Hippocampal formation (tissue), 2 donors: ENCODE results near the gene ATP11A.
"Not testable (repeated sequence)": the region's sequence is repeated elsewhere in the genome, so short reads cannot be mapped to it uniquely, and the experiment has no call there.

Source experiments
- DNase-seq, 2 donors: peaks; one replicate each; lab custom pipeline; 2025; lab: John Stamatoyannopoulos, UW

ATP11A gene

DNA sequence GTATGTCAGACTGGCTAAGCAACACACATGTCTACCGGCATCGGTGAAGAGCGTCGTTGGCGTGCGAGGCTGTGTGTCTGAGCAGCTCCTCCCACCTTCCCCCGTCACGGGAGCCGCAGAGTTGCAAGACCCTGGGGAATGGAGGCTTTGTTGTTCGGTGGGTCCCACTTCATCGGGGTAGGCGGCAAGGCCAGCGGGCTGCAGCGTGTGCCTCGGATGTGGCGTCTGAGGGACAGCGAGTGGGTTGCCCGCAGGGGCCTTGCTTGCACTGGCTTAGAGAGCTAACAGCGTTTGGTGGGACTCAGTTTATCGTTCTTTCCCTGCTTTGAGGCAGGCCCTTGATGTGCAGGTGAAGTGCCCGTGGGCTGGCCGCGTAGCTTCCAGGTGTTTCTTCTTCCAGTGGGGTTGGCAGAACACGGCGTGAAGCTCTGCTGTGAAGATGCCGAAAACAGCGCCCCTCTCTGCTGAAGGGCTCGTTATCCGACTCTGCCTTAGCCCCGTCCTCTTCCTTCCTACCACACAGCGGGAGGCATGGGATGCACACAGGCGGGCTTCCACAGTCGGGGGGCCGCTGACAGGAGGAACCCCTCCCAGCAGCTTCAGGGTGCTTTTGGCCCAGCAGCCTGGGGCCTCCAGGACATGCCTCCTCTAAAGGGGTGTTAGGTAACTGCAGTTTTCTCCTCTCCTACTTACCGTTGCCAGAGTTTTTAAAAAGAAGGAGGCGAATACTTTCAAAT, 85.2 kb downstream of the ATP11A start:
- DNase-seq = no peak

DNA sequence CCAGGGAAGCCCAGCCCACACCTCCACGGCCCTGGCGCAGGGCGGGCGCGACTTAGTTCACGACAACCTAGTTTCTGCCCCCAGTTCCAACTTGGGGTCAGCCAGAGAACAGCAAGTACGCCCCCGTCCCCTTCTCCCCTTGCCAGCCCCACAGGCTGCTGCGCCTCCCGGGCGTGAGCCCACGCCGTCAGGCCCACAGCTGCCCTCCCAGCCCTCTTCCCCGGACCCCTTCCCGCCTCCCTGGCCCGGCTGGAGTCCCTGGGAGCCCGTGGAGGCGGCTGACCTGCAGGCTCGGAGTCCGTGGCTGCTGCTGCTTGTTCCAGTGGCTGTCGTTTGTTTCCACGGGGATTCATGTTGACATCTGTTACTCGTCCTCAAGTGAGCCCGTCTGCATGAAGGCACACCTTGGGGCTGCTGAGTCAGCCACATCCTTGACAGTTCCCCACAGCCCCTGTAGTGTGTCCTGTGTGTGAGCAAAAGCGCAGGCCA, 86.0 kb downstream of the ATP11A start:
- DNase-seq = no peak

DNA sequence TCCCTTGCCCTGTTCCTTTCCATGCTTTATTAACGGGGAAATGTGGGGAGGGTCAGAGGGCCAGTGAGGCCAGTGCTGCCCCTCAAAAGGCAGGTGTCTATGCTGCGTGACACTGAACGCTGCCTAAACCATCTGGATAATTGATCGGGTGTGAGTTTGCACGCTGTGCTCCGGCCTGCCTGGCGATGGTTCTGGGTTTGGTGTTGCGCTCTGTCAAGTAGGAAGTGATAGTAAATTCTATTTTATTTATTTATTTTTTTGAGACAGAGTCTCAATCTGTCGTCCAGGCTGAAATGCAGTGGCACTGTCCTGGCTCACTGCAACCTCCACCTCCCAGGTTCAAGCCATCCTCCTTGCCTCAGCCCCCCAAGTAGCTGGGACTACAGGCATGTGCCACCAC, 86.5 kb downstream of the ATP11A start:
- no peak for DNase-seq

DNA sequence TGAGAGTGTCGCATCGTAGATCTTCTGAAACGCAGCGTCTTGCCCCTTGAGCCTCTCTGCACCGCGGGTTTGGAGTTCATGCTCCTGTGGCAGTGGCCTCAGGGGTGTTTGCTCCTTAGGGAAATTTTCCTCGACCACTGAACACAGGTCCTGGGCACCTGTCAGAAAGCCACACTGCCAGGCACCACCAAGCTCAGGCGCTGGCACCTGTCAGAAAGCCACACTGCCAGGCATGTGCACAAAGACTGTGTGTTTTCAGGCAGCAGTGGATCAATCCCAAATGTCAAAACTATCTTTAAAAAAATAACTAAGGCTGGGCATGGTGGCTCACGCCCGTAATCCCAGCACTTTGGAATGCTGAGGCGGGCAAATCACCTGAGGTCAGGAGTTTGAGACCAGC, 87.1 kb downstream of the ATP11A start:
- no peak for DNase-seq

DNA sequence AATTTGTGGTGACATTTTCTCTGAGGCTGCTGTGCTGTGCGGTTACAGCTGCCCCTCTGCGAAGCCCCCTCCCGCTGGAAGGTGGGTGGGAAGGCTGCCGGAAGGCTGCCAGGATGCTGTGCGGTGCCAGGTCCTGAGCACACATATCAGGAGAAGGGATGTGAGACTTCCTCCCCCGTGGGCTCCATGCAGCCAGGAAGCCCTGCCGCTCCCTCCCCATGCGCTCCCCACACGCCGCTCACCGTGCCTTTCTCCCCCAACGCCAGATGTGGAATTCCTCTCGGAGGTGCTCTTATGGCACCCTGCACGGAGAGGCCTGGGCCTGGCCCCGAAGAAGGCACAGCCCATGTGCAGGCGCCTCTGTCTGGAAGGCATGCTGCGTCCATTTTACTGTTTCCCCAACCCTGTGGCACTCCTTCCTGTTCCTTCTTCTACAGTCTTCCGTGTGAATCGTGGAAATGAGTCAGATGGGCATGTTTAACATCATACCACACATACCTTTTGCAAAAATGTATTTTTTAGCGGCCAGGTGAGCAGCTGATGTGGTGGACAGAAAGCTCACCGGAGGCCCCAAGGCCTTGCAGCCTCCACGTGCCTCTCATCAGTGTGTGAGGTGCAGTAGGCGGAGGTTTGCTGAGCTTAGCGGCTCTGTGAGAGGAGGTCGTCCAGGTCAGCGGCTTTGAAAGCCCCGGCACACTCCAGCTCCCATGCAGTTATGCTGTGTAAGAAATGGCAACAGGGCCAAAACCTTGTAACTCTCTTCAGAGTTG, 88.0 kb downstream of the ATP11A start:
- no peak for DNase-seq

DNA sequence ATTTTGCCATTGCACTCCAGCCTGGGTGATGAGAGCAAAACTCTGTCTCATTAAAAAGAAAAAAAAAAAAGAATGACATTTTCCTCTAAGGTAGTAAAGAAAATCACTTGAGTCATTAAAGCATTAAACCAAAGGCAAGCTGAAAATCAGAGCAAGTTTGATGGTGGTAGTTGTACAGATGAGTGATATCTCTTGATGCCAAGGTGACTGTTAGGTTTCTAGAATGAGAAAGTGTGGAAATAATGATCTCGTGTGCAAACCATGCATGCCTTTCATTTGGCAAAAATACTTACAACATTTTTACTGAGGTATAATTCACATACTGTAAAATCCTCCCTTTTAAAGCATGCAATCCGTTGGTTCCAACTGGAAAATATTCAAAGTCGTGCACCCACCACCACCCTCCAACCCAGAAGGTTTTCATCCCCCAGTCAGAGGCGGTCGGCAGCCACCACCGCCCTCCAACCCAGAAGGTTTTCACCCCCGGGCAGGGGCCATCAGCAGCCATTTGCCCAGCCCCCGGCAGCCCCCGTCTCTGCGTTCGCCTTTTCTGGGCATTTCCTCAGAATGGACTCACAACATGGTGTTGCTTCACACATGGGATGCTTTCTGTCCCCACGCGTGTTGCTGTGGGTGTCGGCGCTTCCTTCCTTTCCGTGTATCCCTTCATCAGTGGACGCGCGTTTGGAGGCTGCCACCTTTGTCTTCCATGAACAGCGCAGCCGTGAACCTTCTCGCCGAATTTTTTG, 90.2 kb downstream of the ATP11A start:
- DNase-seq = no peak

DNA sequence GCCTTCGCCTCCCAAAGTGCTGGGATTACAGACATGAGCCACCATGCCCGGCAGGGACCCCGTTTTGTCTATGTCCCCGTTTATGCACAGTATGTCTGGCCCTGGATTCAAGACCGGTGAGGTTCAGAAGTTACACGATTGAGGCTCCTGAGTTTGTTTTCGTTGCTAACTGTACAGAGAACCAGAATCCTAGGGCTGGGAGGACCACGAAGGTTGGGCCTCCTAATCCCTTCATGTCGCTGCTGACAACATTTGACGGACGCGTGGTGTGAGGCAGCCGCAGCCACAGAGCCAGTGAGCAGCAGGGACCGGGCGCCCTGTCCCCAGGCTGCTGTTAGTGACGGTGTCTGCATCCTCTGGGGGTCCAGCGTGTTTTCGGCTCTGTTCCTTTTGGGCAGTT, 91.4 kb downstream of the ATP11A start:
- no peak for DNase-seq

DNA sequence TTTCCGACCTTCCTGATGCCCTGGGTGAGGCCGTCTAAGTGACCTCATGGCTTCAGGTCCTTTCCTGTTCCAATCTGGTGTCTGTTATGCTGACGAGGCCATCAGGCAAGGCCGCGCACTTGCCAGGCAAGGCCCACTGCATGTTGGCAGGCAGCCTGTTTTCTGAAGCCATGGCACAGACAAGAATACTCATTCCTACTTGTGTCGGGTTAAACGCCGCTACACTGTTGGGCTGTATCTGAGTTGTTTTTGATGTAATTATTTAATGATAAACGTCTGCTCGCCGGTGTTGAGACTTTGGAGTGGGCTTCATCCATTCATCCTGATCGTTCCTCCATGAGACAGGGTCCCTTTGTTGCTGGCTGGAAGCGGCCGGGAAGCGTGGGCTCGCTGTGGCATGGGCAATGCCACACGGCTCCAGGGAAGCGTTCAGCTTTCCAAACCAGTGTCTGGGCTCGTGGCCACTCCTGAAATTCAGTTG, 92.1 kb downstream of the ATP11A start:
- peak in 1 of 2 donors; percentile 65 for DNase-seq

DNA sequence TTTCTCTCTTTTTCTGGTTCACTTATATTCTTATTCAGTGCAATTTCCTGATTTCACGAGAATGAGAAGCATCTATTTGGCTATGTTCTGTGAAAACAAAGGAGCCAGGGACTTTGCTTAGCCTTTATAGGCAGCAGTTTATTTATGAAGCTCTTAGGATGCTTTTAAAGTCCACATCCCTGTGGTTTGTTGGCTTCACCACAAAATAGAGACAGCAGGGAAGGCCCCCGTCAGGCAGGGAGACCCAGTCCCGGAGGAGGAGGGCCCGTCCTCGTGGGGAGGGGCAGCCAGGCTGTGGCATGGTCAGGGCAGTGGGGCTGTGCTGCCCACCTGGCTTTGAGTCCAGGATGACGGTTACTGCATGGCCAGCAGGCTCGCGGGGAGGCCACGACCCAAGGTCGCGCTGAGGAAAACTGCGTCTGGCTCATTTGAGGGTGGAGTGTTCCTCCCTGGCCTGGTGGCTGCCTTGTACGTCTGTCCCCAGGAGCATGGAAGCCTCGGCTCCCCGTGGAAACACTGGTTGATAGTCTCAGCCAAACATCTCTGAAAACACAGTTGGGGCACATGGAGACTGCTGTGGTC, 92.7 kb downstream of the ATP11A start:
- no peak for DNase-seq

DNA sequence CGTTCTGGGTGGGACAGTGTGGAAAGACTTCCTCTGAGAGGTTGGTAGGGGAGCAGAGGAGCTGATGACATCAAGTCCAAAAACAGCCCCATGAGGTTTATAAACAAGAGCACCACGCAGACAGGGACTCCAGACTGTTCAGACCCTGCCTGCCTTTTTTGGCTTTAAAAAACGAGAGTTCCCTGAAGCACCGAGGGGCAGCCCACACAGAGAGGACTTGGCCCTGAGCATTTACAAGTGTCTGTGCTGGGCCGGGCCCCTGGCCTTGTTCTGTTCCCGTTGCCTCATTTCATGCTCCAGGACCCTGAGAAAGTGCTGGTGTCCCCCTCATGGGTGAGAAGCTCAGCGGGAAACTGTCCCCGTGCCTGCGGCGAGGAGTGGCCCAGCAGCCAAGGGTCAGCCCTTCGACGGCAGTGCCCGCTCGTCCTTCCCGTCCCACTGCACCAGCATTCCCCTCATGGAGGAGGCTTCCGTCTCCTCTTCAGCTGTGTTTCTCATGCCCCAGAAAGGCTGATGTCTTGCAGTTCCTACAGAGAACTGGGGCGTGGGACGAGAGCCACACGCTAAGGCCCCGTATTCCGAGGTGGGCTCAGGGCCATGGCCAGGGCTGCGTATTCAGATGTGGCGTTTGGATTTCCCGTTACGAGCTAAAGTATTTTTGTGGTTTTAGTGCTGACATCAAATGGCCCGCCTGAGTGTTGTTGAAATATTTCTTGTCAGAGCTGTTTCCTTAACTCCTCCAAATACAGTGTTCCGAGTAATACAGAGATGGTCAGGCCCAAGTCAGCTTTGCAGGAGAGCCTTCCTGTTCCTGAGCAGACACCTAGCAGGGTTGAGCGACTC, 93.5 kb downstream of the ATP11A start:
- no peak for DNase-seq

DNA sequence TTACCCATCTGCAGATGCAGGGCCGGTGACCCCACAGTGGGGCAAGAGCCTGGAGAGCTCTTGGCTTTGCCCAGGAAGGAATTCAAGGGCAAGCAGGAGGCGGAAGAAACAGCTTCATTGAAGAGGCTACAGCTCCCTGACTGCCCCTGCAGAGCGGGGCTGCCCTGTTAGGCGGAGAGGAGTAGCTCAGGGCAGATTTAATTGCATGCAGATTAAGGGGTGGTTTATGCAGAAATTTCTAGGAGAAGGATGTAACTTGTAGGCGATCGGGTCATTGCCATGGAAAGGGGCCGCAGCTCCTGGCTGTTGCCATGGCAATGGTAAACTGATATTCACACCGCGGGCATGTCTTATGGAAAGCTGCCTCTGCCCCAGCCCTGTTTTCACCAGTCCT, 94.1 kb downstream of the ATP11A start:
- DNase-seq = no peak

DNA sequence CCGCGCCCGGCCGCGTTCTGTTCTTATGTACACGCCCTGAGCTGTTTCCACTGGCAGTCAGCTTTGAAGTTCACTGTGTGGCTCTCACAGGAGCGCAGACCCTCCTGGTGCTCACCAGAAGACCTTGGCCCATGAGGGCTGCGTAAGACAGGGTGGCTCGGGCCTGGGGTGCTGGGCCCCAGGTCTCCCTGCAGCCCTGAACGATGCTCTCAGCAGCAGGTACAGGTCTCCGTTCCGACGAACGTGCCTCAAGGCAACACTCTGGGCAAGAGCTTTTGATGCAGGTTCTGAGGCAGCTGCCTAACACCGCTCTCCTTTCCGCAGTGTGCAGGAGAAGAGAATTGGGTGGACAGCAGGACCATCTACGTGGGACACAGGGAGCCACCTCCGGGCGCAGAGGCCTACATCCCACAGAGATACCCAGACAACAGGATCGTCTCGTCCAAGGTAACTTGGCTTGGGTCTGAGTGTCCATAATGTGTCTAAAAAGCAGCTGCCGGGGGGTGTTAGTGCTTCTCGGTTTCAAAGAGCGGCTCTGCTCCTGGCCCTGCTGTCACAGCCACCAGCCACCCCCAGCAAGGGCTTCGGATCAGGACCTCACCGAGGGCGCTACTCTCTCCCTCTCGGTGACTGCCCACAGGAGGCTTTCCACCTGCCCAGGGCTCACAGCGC, 95.1 kb downstream of the ATP11A start:
- DNase-seq = no peak

DNA sequence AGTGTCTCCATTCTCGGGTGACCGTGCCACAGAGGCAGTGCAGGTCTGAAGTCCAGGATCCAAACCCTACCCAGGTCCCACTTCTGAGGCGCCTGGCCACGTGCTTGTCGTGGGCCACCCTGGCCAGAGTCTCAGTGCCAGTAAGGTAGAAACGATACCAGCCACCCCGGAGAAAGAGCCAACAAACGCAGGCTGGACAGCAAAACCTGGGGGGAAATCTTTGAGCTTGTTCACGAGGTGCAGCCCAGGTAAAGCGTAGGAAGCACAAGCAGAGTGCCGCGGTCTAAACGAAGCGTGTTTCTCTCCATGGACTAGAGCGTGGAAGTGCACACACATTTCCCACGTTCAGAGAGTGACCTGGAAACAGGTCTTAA, 95.6 kb downstream of the ATP11A start:
- DNase-seq = no peak

DNA sequence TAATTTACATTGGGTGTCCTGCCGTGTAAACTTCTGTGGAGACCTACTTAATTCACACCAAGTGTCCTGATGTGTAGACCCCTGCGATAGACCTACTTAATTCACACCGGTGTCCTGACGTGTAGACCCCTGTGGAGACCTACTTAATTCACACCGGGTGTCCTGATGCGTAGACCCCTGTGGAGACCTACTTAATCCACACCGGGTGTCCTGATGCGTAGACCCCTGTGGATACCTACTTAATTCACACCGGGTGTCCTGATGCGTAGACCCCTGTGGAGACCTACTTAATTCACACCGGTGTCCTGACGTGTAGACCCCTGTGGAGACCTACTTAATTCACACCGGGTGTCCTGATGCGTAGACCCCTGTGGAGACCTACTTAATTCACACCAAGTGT, 97.0 kb downstream of the ATP11A start:
- DNase-seq = not testable (repeated sequence)

DNA sequence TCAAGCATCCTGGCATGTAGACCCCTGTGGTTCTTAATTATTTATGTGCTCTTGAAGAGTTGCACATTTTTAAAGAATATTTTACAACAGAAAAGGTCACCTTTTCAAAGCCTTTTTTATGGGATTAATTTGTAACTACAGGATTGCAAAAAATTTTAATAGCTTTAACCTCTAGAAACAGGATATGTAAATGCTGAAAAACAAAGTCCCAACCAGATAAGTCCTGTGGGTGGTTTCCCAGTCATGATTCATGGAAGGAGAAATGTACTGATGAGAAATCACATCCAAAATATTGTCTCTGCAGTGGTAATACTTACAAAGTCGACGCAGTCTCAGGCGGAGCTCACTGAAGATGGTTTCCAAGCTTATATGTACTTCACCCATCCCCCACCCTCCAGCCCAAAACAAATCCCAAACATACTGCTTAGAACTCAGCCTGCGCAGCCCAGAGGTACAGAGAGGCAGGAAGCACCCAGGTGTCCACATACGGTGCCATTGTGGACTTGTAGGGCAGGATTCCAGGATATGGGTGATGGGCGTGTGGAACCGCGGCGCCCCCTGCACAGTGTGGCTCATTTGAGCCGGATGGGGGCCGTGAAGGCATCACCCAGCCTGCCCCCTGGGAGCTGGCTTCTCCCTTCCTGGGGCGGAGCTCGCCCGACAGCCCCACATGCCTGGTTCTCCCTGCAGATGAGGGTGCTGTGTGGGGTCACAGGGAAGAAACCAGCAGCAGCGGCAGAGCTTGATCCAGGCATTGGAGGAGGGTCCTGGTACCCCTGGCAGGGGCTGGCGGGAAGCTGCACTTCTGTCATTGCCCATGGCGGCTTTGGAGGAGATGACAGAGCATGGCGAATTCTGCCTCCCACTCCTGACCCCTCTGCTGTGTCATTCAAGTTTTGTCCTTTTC, 101.2 kb downstream of the ATP11A start:
- no peak for DNase-seq

DNA sequence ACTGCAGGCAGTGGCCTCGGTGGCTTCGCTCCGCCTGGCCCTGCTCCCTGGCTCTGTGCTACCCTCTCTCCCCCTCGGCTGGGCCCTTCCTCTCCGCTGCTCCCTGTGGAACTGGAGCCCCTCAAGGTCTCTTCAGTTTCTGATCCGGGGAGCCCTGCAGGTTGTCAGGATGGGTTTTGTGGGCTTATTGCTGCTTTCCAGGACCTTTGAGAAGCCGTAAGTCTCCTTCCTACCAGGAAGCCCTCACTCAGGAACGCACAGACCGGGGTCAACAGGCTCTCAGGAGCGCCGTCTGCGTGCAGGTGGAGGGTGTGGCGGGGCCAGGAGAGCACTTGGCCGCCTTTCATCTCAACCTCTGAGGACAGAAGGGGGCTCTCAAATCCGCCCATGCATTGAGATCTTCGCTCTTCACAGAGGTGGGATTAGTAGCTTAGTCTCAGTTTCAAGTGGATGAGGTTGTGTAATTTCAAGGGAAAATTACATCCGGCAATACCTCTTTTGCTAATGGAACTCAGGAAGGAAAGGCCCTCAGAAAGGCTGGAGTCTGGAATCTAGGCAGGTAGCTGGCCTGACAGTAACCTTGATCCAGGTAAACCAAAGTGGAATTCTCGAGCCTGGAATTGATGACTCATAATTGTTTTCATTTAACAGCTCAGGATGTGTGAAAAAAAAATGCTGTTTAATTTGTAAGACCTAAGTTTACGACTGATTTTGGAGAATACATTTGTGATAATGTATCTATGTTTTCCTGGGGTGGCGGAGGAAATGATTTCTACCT, 102.0 kb downstream of the ATP11A start:
- DNase-seq = no peak

DNA sequence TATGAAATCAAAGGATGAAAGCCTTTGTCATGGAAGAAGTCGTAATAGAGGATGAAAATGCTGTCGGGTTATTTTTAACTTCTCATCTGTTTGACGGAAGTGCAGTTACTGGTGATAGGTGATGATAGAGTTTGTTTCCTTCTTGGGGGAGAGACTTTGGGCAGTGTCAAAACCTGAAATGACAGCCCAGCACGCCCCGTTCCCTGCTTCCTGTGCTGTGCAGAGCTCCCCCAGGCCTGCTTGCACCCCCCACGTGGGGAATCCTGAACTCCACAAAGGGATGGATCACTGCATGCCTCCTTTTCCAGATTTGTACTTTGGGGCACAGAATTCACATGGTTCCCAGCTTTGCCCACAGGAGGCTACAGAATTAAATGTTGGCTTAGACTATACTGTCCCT, 102.7 kb downstream of the ATP11A start:
- no peak for DNase-seq

DNA sequence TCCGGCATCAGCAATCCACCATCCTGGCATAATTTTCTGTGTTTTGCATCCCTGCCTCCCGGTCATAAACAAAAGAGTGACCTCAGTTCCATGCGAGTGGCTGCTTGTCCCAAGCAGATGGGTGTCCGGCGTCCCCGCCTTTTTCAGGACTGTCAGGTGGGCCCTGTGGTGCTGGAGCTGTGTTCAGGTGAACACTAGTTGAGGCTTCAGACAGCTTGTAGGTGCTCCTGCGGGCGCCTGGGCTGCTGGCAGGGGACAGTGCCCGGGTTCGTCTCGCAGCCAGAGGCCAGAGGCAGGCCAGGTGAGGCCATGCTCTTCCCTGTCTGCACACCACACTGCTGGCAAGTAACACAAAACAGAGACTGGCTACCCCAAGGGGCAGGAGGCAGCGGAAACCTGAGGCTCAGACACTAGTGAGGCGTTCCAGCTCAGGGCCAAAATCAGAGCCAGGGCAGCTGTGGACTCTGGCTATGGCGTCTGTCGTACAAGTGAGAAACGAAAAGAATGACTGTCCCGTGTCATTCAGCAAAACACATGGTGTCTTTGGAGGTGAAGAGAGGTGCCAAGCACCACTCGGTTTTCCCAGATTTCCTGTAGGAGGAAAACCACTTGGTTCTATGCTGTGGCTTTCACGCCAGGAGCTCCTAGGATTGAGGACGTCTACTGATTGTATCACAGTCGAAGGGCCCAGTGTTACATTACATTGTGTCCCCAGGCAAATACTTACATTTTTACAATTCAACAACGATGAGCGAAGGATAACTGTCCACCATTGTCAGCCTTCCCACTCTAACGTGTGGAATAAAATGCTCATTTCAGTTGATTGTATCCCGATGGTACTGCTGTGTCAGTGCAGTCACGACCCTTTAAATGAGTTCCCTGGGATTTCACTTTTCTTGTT, 104.0 kb downstream of the ATP11A start:
- no peak for DNase-seq
